PC-3 (cell line): Measurements from ENCODE around the gene ARHGEF17.

Experiments
- EZH2 ChIP-seq: fragments of 300-600 bp; sonication (generic); IDR thresholded peaks from one replicate; pipeline ENCODE4 v1.6.1; 2017; ENCODE audit warnings: antibody characterized with exemption, mild to moderate bottlenecking, low read length; ENCODE audit not compliant: unreplicated experiment
- EZH2phosphoT487 ChIP-seq: fragments of 300-600 bp; sonication (generic); IDR thresholded peaks from 2 replicates; pipeline ENCODE4 v1.6.1; 2018; ENCODE audit warnings: mild to moderate bottlenecking, antibody characterized with exemption, low read length, borderline replicate concordance
- TF ChIP-seq, protein P1 (sequence below): fragments of 300-600 bp; sonication (generic); conservative IDR thresholded peaks from 2 replicates; pipeline ENCODE4 v1.5.1; 2017; ENCODE audit warnings: antibody characterized with exemption, low read depth, mild to moderate bottlenecking, low read length

GRCh38 chr11:73310076-73310475, 2.0 kb downstream of the ARHGEF17 start:
- TF ChIP-seq, protein P1, sequence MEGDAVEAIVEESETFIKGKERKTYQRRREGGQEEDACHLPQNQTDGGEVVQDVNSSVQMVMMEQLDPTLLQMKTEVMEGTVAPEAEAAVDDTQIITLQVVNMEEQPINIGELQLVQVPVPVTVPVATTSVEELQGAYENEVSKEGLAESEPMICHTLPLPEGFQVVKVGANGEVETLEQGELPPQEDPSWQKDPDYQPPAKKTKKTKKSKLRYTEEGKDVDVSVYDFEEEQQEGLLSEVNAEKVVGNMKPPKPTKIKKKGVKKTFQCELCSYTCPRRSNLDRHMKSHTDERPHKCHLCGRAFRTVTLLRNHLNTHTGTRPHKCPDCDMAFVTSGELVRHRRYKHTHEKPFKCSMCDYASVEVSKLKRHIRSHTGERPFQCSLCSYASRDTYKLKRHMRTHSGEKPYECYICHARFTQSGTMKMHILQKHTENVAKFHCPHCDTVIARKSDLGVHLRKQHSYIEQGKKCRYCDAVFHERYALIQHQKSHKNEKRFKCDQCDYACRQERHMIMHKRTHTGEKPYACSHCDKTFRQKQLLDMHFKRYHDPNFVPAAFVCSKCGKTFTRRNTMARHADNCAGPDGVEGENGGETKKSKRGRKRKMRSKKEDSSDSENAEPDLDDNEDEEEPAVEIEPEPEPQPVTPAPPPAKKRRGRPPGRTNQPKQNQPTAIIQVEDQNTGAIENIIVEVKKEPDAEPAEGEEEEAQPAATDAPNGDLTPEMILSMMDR, result no peak
- no peak for TF ChIP-seq EZH2
- TF ChIP-seq EZH2phosphoT487, result no peak
